Measurements from ENCODE around the gene SPRYD4.
"Not testable (repeated sequence)": the region's sequence is repeated elsewhere in the genome, so short reads cannot be mapped to it uniquely, and the experiment has no call there.

Gene SPRYD4

GRCh38 chr12:56468216-56469006 is at the start of gene SPRYD4:
SPRYD4 (plus strand) TSS chr12:56468578; CDS start chr12:56468592, 14 bp downstream.
- DNase-seq: peak; percentile 95

- no peak for DNase-seq
These were observed 48.0 kb upstream of the SPRYD4 start for GRCh38 chr12:56420411-56420810.

GRCh38 chr12:56425193-56425592 is 43.2 kb upstream of the SPRYD4 start:
- no peak for DNase-seq

- no peak for DNase-seq
These were observed 42.4 kb upstream of the SPRYD4 start for GRCh38 chr12:56425940-56426438.

GRCh38 chr12:56431288-56431687 is 37.1 kb upstream of the SPRYD4 start:
- no peak for DNase-seq

- no peak for DNase-seq
These were observed 36.5 kb upstream of the SPRYD4 start for GRCh38 chr12:56431850-56432249.

- DNase-seq: no peak
These were observed 33.5 kb upstream of the SPRYD4 start for GRCh38 chr12:56434828-56435227.

- no peak for DNase-seq
These were observed 30.8 kb upstream of the SPRYD4 start for GRCh38 chr12:56437430-56438176.

GRCh38 chr12:56443208-56443607 is 25.2 kb upstream of the SPRYD4 start:
- DNase-seq: not testable (repeated sequence)

GRCh38 chr12:56448860-56449621 is 19.3 kb upstream of the SPRYD4 start, which contains the start of gene TIMELESS:
TIMELESS (minus strand) TSS chr12:56449426; CDS start chr12:56434170, 15,256 bp downstream.
- DNase-seq: peak; percentile 84 to 86

GRCh38 chr12:56449622-56449984 is 18.8 kb upstream of the SPRYD4 start:
- no peak for DNase-seq

- DNase-seq: no peak
These were observed 18.1 kb upstream of the SPRYD4 start for GRCh38 chr12:56450241-56450640.

GRCh38 chr12:56451147-56451546 is 17.2 kb upstream of the SPRYD4 start:
- DNase-seq: no peak

GRCh38 chr12:56454557-56454956 is 13.8 kb upstream of the SPRYD4 start, which contains the start of gene MIP:
MIP (minus strand) TSS chr12:56454657; CDS start chr12:56454613, 44 bp downstream.
- no peak for DNase-seq

- DNase-seq: no peak
These were observed 10.6 kb upstream of the SPRYD4 start for GRCh38 chr12:56457817-56458216.

GRCh38 chr12:56461235-56462159 is 6.9 kb upstream of the SPRYD4 start:
- DNase-seq: no peak

GRCh38 chr12:56462565-56462964 is 5.8 kb upstream of the SPRYD4 start:
- no peak for DNase-seq

GRCh38 chr12:56469007-56469930 is 891 bp downstream of the SPRYD4 start:
- DNase-seq: no peak

- no peak for DNase-seq
These were observed 6.0 kb downstream of the SPRYD4 start for GRCh38 chr12:56474389-56474788.

- DNase-seq: no peak
These were observed 7.8 kb downstream of the SPRYD4 start for GRCh38 chr12:56476143-56476542.

GRCh38 chr12:56476972-56477432 is 8.6 kb downstream of the SPRYD4 start:
- DNase-seq: no peak

Data from CD4-positive, alpha-beta T cell treated with Interleukin-1 beta for 1 hour (primary cell).